ENCODE data around the gene IL17RD.

DNA sequence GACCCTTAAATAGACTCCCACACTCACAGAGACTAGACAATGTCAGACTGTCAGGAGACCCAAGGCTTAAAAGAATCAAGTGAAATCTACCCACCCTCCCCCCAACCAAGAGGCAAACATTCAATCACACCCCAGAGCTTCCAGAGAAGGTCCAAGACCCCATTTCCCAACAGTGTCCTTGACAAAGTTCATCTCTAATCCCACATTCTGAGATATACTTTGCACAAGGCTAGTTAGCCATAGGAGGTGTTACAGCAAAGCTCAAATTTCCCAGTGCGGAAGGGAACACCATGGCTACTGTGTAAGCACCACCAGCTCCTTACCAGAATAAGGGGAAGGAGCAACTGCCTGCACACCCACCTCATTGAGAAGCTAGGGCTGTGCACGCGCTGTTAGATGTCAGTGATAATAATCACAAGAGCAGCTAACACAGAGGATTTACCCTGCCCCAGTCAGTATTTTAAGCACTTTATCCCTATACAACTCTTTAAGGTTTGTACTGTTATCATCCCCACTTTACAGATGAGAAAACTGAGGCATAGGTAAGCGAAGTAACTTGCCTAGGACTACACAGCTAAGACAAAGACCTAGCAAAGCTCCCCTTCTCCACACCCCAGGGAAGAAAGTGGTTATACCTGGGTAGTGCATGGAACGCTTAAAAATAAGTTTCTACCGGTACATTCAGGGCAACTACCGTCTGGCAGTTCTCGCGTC, 87.4 kb downstream of the IL17RD start:
- TF ChIP-seq CTCF (IDR thresholded peaks at IDR 0.05 in 4 of 5, conservative IDR thresholded peaks at IDR 0.05 in 1 of 5) (no peak), POLR2A (IDR thresholded peaks at IDR 0.05) (no peak)

Data from gastrocnemius medialis (tissue), 4 donors.